ENCODE data around the gene EGFLAM.
"Not testable (repeated sequence)": the region's sequence is repeated elsewhere in the genome, so short reads cannot be mapped to it uniquely, and the experiment has no call there.

The EGFLAM gene

GRCh38 chr5:38380537-38380936 is 122.2 kb downstream of the EGFLAM start:
- DNase-seq = no peak

- DNase-seq = no peak
Measured at GRCh38 chr5:38381361-38381760, 123.0 kb downstream of the EGFLAM start.

GRCh38 chr5:38382898-38383297 is 124.5 kb downstream of the EGFLAM start:
- peak; percentile 90 for DNase-seq

GRCh38 chr5:38383701-38384100 is 125.3 kb downstream of the EGFLAM start:
- DNase-seq = no peak

- no peak for DNase-seq
Measured at GRCh38 chr5:38384396-38384795, 126.0 kb downstream of the EGFLAM start.

GRCh38 chr5:38387161-38387560 is 128.8 kb downstream of the EGFLAM start:
- no peak for DNase-seq

- no peak for DNase-seq
Measured at GRCh38 chr5:38393636-38394035, 135.3 kb downstream of the EGFLAM start.

- no peak for DNase-seq
Measured at GRCh38 chr5:38396766-38397165, 138.4 kb downstream of the EGFLAM start.

- no peak for DNase-seq
Measured at GRCh38 chr5:38400365-38400764, 142.0 kb downstream of the EGFLAM start.

- DNase-seq = no peak
Measured at GRCh38 chr5:38401145-38401544, 142.8 kb downstream of the EGFLAM start.

GRCh38 chr5:38403406-38403805 is 145.0 kb downstream of the EGFLAM start:
- no peak for DNase-seq

GRCh38 chr5:38403877-38404635 is 145.7 kb downstream of the EGFLAM start:
- no peak for DNase-seq

- DNase-seq = peak; percentile 35
Measured at GRCh38 chr5:38404667-38405276, 146.4 kb downstream of the EGFLAM start.

- no peak for DNase-seq
Measured at GRCh38 chr5:38408446-38409198, 150.3 kb downstream of the EGFLAM start.

- no peak for DNase-seq
Measured at GRCh38 chr5:38410304-38410990, 152.1 kb downstream of the EGFLAM start.

GRCh38 chr5:38413696-38414095 is 155.3 kb downstream of the EGFLAM start:
- DNase-seq = no peak

- no peak for DNase-seq
Measured at GRCh38 chr5:38414348-38414747, 156.0 kb downstream of the EGFLAM start.

- not testable (repeated sequence) for DNase-seq
Measured at GRCh38 chr5:38415772-38416171, 157.4 kb downstream of the EGFLAM start.

- DNase-seq = no peak
Measured at GRCh38 chr5:38417658-38418017, 159.3 kb downstream of the EGFLAM start.

GRCh38 chr5:38420246-38420645 is 161.9 kb downstream of the EGFLAM start:
- no peak for DNase-seq

GRCh38 chr5:38420691-38421390 is 162.5 kb downstream of the EGFLAM start:
- DNase-seq = peak; percentile 74

- no peak for DNase-seq
Measured at GRCh38 chr5:38422622-38423021, 164.3 kb downstream of the EGFLAM start.
